ENCODE data around the gene RNF4. TPM values are rescaled to one million over a fixed set of nuclear protein-coding genes. Genes with fewer than 3 reads are reported as not detected.

Gene RNF4
- total RNA-seq, 6 experiments from 2014 or later: 16.2 to 22.5 (median 18.0) TPM

GRCh38 chr4:2515830-2516550 is 47.1 kb downstream of the RNF4 start:
- 13% methylated on average over 3 of the region's 4 CpGs for WGBS (ENCODE audit: insufficient coverage, low coverage, low lambda C conversion rate, missing lambda C conversion rate)
- peak; percentile 38 to 72 (median 66) for DNase-seq
- TF ChIP-seq POLR2A (IDR thresholded peaks at IDR 0.05) (no peak), CTCF (IDR thresholded peaks at IDR 0.05) (no peak)
- peak; percentile 47 to 85 (median 71) for ATAC-seq
- Histone ChIP-seq H3K36me3 (peaks cover 3 to 28% (median 15%) of the 10 kb centered on the region in 4 donors), H3K4me1 (peaks cover 0 to 11% (median 0%) of the 10 kb centered on the region in 4 donors), H3K9me3 (no peaks in the 10 kb centered on the region), H3K27me3 (no peaks in the 10 kb centered on the region), H3K4me3 (no peak overlapping the region), H3K27ac (peak overlapping the region in 1 of 3 donors; percentile 24)
- intact Hi-C loops (cut with DNase I): no loop called here

GRCh38 chr4:2516635-2517034 is 47.7 kb downstream of the RNF4 start:
- Histone ChIP-seq H3K4me1 (peaks cover 0 to 11% (median 0%) of the 10 kb centered on the region in 4 donors), H3K36me3 (peaks cover 3 to 27% (median 15%) of the 10 kb centered on the region in 4 donors), H3K27me3 (no peaks in the 10 kb centered on the region), H3K4me3 (no peak overlapping the region), H3K27ac (peak overlapping the region in 1 of 3 donors; percentile 24), H3K9me3 (no peaks in the 10 kb centered on the region)
- TF ChIP-seq CTCF (IDR thresholded peaks at IDR 0.05): no peak
- TF ChIP-seq POLR2A (IDR thresholded peaks at IDR 0.05): no peak
- ATAC-seq: no peak
- DNase-seq: no peak
- intact Hi-C loops (cut with DNase I): no loop called here
- 100% methylated on average over 1 of the region's 2 CpGs for WGBS (ENCODE audit: insufficient coverage, low coverage, low lambda C conversion rate, missing lambda C conversion rate)

GRCh38 chr4:2526559-2526958 is 57.7 kb downstream of the RNF4 start:
- DNase-seq: no peak
- Histone ChIP-seq H3K9me3 (no peaks in the 10 kb centered on the region), H3K4me1 (no peaks in the 10 kb centered on the region), H3K27me3 (no peaks in the 10 kb centered on the region), H3K27ac (no peak overlapping the region), H3K4me3 (no peak overlapping the region), H3K36me3 (no peaks in the 10 kb centered on the region)
- no peak for ATAC-seq
- TF ChIP-seq POLR2A (IDR thresholded peaks at IDR 0.05): no peak
- no peak for TF ChIP-seq CTCF (IDR thresholded peaks at IDR 0.05)
- 88% methylated on average over 6 of the region's 9 CpGs for WGBS (ENCODE audit: insufficient coverage, low coverage, low lambda C conversion rate, missing lambda C conversion rate)
- intact Hi-C loops (cut with DNase I): no loop called here

GRCh38 chr4:2534904-2535375 is 66.0 kb downstream of the RNF4 start:
- H3K4me3 ChIP-seq: peak overlapping the region; percentile 69 to 85 (median 78)
- TF ChIP-seq CTCF (IDR thresholded peaks at IDR 0.05) (no peak), POLR2A (IDR thresholded peaks at IDR 0.05) (no peak)
- ATAC-seq (no peak), DNase-seq (no peak)
- H3K9me3 ChIP-seq: no peaks in the 10 kb centered on the region
- no peaks in the 10 kb centered on the region for H3K36me3 ChIP-seq
- peaks cover 0 to 24% (median 7%) of the 10 kb centered on the region in 4 donors for H3K4me1 ChIP-seq
- 68% methylated on average over 5 of the region's 5 CpGs for WGBS (ENCODE audit: insufficient coverage, low coverage, low lambda C conversion rate, missing lambda C conversion rate)
- H3K27me3 ChIP-seq: no peaks in the 10 kb centered on the region
- no peak overlapping the region for H3K27ac ChIP-seq
- intact Hi-C loops (cut with DNase I): no loop called here
